ENCODE results near the gene PLD5.
"Not testable (repeated sequence)": the region's sequence is repeated elsewhere in the genome, so short reads cannot be mapped to it uniquely, and the experiment has no call there.

PLD5 gene

GRCh38 chr1:242224461-242224860 lies 300.0 kb downstream of the PLD5 start:
- no peaks in the 10 kb centered on the region for H3K36me3 ChIP-seq (ENCODE audit: control insufficient read depth, insufficient read depth, low read length)
- H3K27ac ChIP-seq (ENCODE audit: insufficient read depth, low read length, poor library complexity, severe bottlenecking): no peak overlapping the region
- no peaks in the 10 kb centered on the region for H3K27me3 ChIP-seq (replicated peaks; ENCODE audit: control insufficient read depth, insufficient read depth, low read length, poor library complexity, severe bottlenecking)
- no peaks in the 10 kb centered on the region for H3K4me1 ChIP-seq (ENCODE audit: control insufficient read depth, insufficient read depth, low read length, poor library complexity, severe bottlenecking)
- no peak for DNase-seq
- no peak overlapping the region for H3K4me3 ChIP-seq (ENCODE audit: insufficient read depth, low read depth, low read length, poor library complexity, severe bottlenecking)
- H3K9me3 ChIP-seq (ENCODE audit: control insufficient read depth, low read length): no peaks in the 10 kb centered on the region

GRCh38 chr1:242219905-242220304 lies 304.6 kb downstream of the PLD5 start:
- Histone ChIP-seq H3K27me3 (replicated peaks; ENCODE audit: control insufficient read depth, insufficient read depth, low read length, poor library complexity, severe bottlenecking) (no peaks in the 10 kb centered on the region), H3K4me1 (ENCODE audit: control insufficient read depth, insufficient read depth, low read length, poor library complexity, severe bottlenecking) (no peaks in the 10 kb centered on the region), H3K36me3 (ENCODE audit: control insufficient read depth, insufficient read depth, low read length) (no peaks in the 10 kb centered on the region), H3K27ac (ENCODE audit: insufficient read depth, low read length, poor library complexity, severe bottlenecking) (no peak overlapping the region), H3K4me3 (ENCODE audit: insufficient read depth, low read depth, low read length, poor library complexity, severe bottlenecking) (no peak overlapping the region), H3K9me3 (ENCODE audit: control insufficient read depth, low read length) (no peaks in the 10 kb centered on the region)
- DNase-seq: no peak

GRCh38 chr1:242219298-242219901 lies 305.1 kb downstream of the PLD5 start:
- no peaks in the 10 kb centered on the region for H3K27me3 ChIP-seq (replicated peaks; ENCODE audit: control insufficient read depth, insufficient read depth, low read length, poor library complexity, severe bottlenecking)
- H3K4me1 ChIP-seq (ENCODE audit: control insufficient read depth, insufficient read depth, low read length, poor library complexity, severe bottlenecking): no peaks in the 10 kb centered on the region
- H3K27ac ChIP-seq (ENCODE audit: insufficient read depth, low read length, poor library complexity, severe bottlenecking): no peak overlapping the region
- no peaks in the 10 kb centered on the region for H3K9me3 ChIP-seq (ENCODE audit: control insufficient read depth, low read length)
- DNase-seq: no peak
- H3K36me3 ChIP-seq (ENCODE audit: control insufficient read depth, insufficient read depth, low read length): no peaks in the 10 kb centered on the region
- H3K4me3 ChIP-seq (ENCODE audit: insufficient read depth, low read depth, low read length, poor library complexity, severe bottlenecking): no peak overlapping the region

GRCh38 chr1:242216368-242216767 lies 308.1 kb downstream of the PLD5 start:
- no peaks in the 10 kb centered on the region for H3K36me3 ChIP-seq (ENCODE audit: control insufficient read depth, insufficient read depth, low read length)
- H3K9me3 ChIP-seq (ENCODE audit: control insufficient read depth, low read length): no peaks in the 10 kb centered on the region
- no peaks in the 10 kb centered on the region for H3K4me1 ChIP-seq (ENCODE audit: control insufficient read depth, insufficient read depth, low read length, poor library complexity, severe bottlenecking)
- H3K27me3 ChIP-seq (replicated peaks; ENCODE audit: control insufficient read depth, insufficient read depth, low read length, poor library complexity, severe bottlenecking): no peaks in the 10 kb centered on the region
- no peak for DNase-seq
- no peak overlapping the region for H3K27ac ChIP-seq (ENCODE audit: insufficient read depth, low read length, poor library complexity, severe bottlenecking)
- no peak overlapping the region for H3K4me3 ChIP-seq (ENCODE audit: insufficient read depth, low read depth, low read length, poor library complexity, severe bottlenecking)

- not testable (repeated sequence) for DNase-seq; H3K4me3 ChIP-seq (ENCODE audit: insufficient read depth, low read depth, low read length, poor library complexity, severe bottlenecking); H3K27me3 ChIP-seq (replicated peaks; ENCODE audit: control insufficient read depth, insufficient read depth, low read length, poor library complexity, severe bottlenecking); H3K36me3 ChIP-seq (ENCODE audit: control insufficient read depth, insufficient read depth, low read length); H3K9me3 ChIP-seq (ENCODE audit: control insufficient read depth, low read length); H3K4me1 ChIP-seq (ENCODE audit: control insufficient read depth, insufficient read depth, low read length, poor library complexity, severe bottlenecking); H3K27ac ChIP-seq (ENCODE audit: insufficient read depth, low read length, poor library complexity, severe bottlenecking)
These were observed 310.0 kb downstream of the PLD5 start for GRCh38 chr1:242214455-242214854.

GRCh38 chr1:242212961-242213360 lies 311.5 kb downstream of the PLD5 start:
- H3K36me3 ChIP-seq (ENCODE audit: control insufficient read depth, insufficient read depth, low read length); H3K4me3 ChIP-seq (ENCODE audit: insufficient read depth, low read depth, low read length, poor library complexity, severe bottlenecking); H3K4me1 ChIP-seq (ENCODE audit: control insufficient read depth, insufficient read depth, low read length, poor library complexity, severe bottlenecking); H3K9me3 ChIP-seq (ENCODE audit: control insufficient read depth, low read length); H3K27ac ChIP-seq (ENCODE audit: insufficient read depth, low read length, poor library complexity, severe bottlenecking); H3K27me3 ChIP-seq (replicated peaks; ENCODE audit: control insufficient read depth, insufficient read depth, low read length, poor library complexity, severe bottlenecking); DNase-seq: not testable (repeated sequence)

GRCh38 chr1:242212401-242212800 lies 312.1 kb downstream of the PLD5 start:
- Histone ChIP-seq H3K9me3 (ENCODE audit: control insufficient read depth, low read length) (no peaks in the 10 kb centered on the region), H3K4me1 (ENCODE audit: control insufficient read depth, insufficient read depth, low read length, poor library complexity, severe bottlenecking) (no peaks in the 10 kb centered on the region), H3K36me3 (ENCODE audit: control insufficient read depth, insufficient read depth, low read length) (no peaks in the 10 kb centered on the region), H3K4me3 (ENCODE audit: insufficient read depth, low read depth, low read length, poor library complexity, severe bottlenecking) (no peak overlapping the region), H3K27me3 (replicated peaks; ENCODE audit: control insufficient read depth, insufficient read depth, low read length, poor library complexity, severe bottlenecking) (no peaks in the 10 kb centered on the region), H3K27ac (ENCODE audit: insufficient read depth, low read length, poor library complexity, severe bottlenecking) (no peak overlapping the region)
- DNase-seq: no peak

GRCh38 chr1:242211254-242212022 lies 313.1 kb downstream of the PLD5 start:
- H3K27me3 ChIP-seq (replicated peaks; ENCODE audit: control insufficient read depth, insufficient read depth, low read length, poor library complexity, severe bottlenecking): no peaks in the 10 kb centered on the region
- H3K9me3 ChIP-seq (ENCODE audit: control insufficient read depth, low read length): no peaks in the 10 kb centered on the region
- H3K36me3 ChIP-seq (ENCODE audit: control insufficient read depth, insufficient read depth, low read length): no peaks in the 10 kb centered on the region
- no peak overlapping the region for H3K27ac ChIP-seq (ENCODE audit: insufficient read depth, low read length, poor library complexity, severe bottlenecking)
- no peaks in the 10 kb centered on the region for H3K4me1 ChIP-seq (ENCODE audit: control insufficient read depth, insufficient read depth, low read length, poor library complexity, severe bottlenecking)
- DNase-seq: no peak
- no peak overlapping the region for H3K4me3 ChIP-seq (ENCODE audit: insufficient read depth, low read depth, low read length, poor library complexity, severe bottlenecking)

- not testable (repeated sequence) for H3K36me3 ChIP-seq (ENCODE audit: control insufficient read depth, insufficient read depth, low read length); H3K9me3 ChIP-seq (ENCODE audit: control insufficient read depth, low read length); H3K27me3 ChIP-seq (replicated peaks; ENCODE audit: control insufficient read depth, insufficient read depth, low read length, poor library complexity, severe bottlenecking); DNase-seq; H3K4me3 ChIP-seq (ENCODE audit: insufficient read depth, low read depth, low read length, poor library complexity, severe bottlenecking); H3K4me1 ChIP-seq (ENCODE audit: control insufficient read depth, insufficient read depth, low read length, poor library complexity, severe bottlenecking); H3K27ac ChIP-seq (ENCODE audit: insufficient read depth, low read length, poor library complexity, severe bottlenecking)
These were observed 314.2 kb downstream of the PLD5 start for GRCh38 chr1:242210316-242210715.

GRCh38 chr1:242209063-242209462 lies 315.4 kb downstream of the PLD5 start:
- Histone ChIP-seq H3K4me3 (ENCODE audit: insufficient read depth, low read depth, low read length, poor library complexity, severe bottlenecking) (no peak overlapping the region), H3K9me3 (ENCODE audit: control insufficient read depth, low read length) (no peaks in the 10 kb centered on the region), H3K36me3 (ENCODE audit: control insufficient read depth, insufficient read depth, low read length) (no peaks in the 10 kb centered on the region), H3K4me1 (ENCODE audit: control insufficient read depth, insufficient read depth, low read length, poor library complexity, severe bottlenecking) (no peaks in the 10 kb centered on the region), H3K27ac (ENCODE audit: insufficient read depth, low read length, poor library complexity, severe bottlenecking) (no peak overlapping the region), H3K27me3 (replicated peaks; ENCODE audit: control insufficient read depth, insufficient read depth, low read length, poor library complexity, severe bottlenecking) (no peaks in the 10 kb centered on the region)
- no peak for DNase-seq

Measured in effector memory CD4-positive, alpha-beta T cell (primary cell).